PC-3 (cell line): ENCODE measurements around the gene NKD2. TPM values are rescaled to one million over a fixed set of nuclear protein-coding genes. Genes with fewer than 3 reads are reported as not detected.

Source experiments
- ATAC-seq: fragments of 200-7000 bp; cut with Tn5 transposase; 2 replicates; pipeline ENCODE4 v1.9.1; 2020; ENCODE audit warnings: mild to moderate bottlenecking, moderate library complexity
- BruUV-seq: library from RNA; stranded (reverse); fragments of 400-500 nt; replicated peaks from 2 replicates; lab custom pipeline; 2021; lab: Mats Ljungman, UMichigan
- CTCF ChIA-PET: fragments of 300-600 bp; sonication (Branson Sonifier 250); formaldehyde crosslinking; loops from one replicate; lab custom pipeline; 2022; ENCODE audit warnings: antibody characterized with exemption; lab: Charles Lee
- POLR2A ChIA-PET: fragments of 300-600 bp; sonication (Branson Sonifier 250); formaldehyde crosslinking; loops from one replicate; lab custom pipeline; 2022; ENCODE audit warnings: antibody characterized with exemption; ENCODE audit not compliant: unreplicated experiment; lab: Charles Lee
- DNase-seq: peaks from one replicate; pipeline ENCODE4 v3.0.0-alpha.2; 2015
- H2AFZ ChIP-seq: fragments of 300-600 bp; sonication (generic); 2 replicates; pipeline ENCODE4 v1.6.0; 2016; ENCODE audit warnings: antibody characterized with exemption, low read length
- H3F3A ChIP-seq: fragments of 300-600 bp; sonication (generic); one replicate; pipeline ENCODE4 v1.6.0; 2017; ENCODE audit warnings: antibody characterized with exemption, low read length, control low read depth, mild to moderate bottlenecking; ENCODE audit not compliant: unreplicated experiment
- H3K27ac ChIP-seq: fragments of 300-600 bp; sonication (generic); 2 replicates; pipeline ENCODE4 v1.5.1; 2016; ENCODE audit warnings: mild to moderate bottlenecking, low read length
- H3K27me3 ChIP-seq: fragments of 300-600 bp; sonication (generic); 2 replicates; pipeline ENCODE4 v1.6.1; 2016; ENCODE audit warnings: low read length, mixed read lengths
- H3K36me3 ChIP-seq: fragments of 300-600 bp; sonication (generic); 2 replicates; pipeline ENCODE4 v1.6.1; 2016; ENCODE audit warnings: low read depth, mixed run types, low read length, mixed read lengths
- H3K4me1 ChIP-seq: fragments of 300-600 bp; sonication (generic); 2 replicates; pipeline ENCODE4 v1.5.1; 2016; ENCODE audit warnings: low read length; ENCODE audit not compliant: insufficient read depth
- H3K4me2 ChIP-seq: fragments of 300-600 bp; sonication (generic); 2 replicates; pipeline ENCODE4 v1.6.0; 2016; ENCODE audit warnings: low read length
- H3K4me3 ChIP-seq: fragments of 300-600 bp; sonication (generic); 2 replicates; pipeline ENCODE4 v1.5.1; 2016; ENCODE audit warnings: mild to moderate bottlenecking, low read length, mixed read lengths
- H3K79me2 ChIP-seq: fragments of 300-600 bp; sonication (generic); 2 replicates; pipeline ENCODE4 v1.6.1; 2017; ENCODE audit warnings: low read length, mixed read lengths
- H3K9ac ChIP-seq: fragments of 300-600 bp; sonication (generic); 2 replicates; pipeline ENCODE4 v1.6.0; 2016; ENCODE audit warnings: mild to moderate bottlenecking, low read length
- H3K9me2 ChIP-seq: fragments of 300-600 bp; sonication (generic); replicated peaks from 2 replicates; pipeline ENCODE4 v1.6.1; 2016; ENCODE audit warnings: mixed run types, low read length, mixed read lengths
- H3K9me3 ChIP-seq: fragments of 300-600 bp; sonication (generic); 2 replicates; pipeline ENCODE4 v1.6.1; 2016; ENCODE audit warnings: low read length, mixed read lengths
- H4K20me1 ChIP-seq: fragments of 300-600 bp; sonication (generic); 2 replicates; pipeline ENCODE4 v1.6.1; 2016; ENCODE audit warnings: low read length, mixed read lengths
- CTCF ChIP-seq: fragments of 300-600 bp; sonication (generic); conservative IDR thresholded peaks from 2 replicates; pipeline ENCODE4 v1.5.1; 2017; ENCODE audit warnings: antibody characterized with exemption, low read depth, mild to moderate bottlenecking, low read length
- EZH2 ChIP-seq: fragments of 300-600 bp; sonication (generic); IDR thresholded peaks from one replicate; pipeline ENCODE4 v1.6.1; 2017; ENCODE audit warnings: antibody characterized with exemption, mild to moderate bottlenecking, low read length; ENCODE audit not compliant: unreplicated experiment
- EZH2phosphoT487 ChIP-seq: fragments of 300-600 bp; sonication (generic); IDR thresholded peaks from 2 replicates; pipeline ENCODE4 v1.6.1; 2018; ENCODE audit warnings: mild to moderate bottlenecking, antibody characterized with exemption, low read length, borderline replicate concordance
- intact Hi-C: fragments of 100-400 bp; cut with micrococcal nuclease; formaldehyde crosslinking; loops from 2 replicates; pipeline ENCODE4 v1.9.0; 2023
- total RNA-seq: library from RNA; depleted of rRNA; stranded (reverse); fragments of >200 nt; gene quantifications from 2 replicates; pipeline ENCODE4 v1.2.3, GENCODE V29; 2014

Gene NKD2
- total RNA-seq, 1 experiment from 2014 or later: 1.6 TPM

DNA sequence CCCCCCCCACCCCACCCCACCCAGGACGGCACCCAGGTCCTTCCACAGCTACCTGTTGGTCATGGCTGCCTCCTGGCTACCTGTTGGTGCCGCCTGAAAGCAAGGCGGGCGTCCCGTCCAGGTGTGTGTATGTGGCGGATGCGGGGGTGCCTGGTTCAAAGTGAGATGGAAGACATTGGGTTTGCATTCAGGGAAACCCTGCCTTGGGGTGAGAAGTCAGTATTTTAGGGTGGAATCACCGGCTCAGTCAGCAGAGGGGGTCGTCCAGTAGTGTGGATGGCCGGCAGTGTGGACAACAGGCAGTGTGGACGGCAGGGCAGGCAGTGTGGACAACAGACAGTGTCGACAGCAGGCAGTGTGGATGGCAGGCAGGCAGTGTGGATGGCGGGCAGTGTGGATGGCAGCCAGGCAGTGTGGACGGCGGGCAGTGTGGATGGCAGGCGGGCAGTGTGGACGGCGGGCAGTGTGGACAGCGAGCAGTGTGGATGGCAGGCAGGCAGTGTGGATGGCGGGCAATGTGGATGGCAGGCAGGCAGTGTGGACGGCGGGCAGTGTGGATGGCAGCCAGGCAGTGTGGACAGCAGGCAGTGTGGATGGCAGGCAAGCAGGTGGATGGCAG lies 28.0 kb downstream of the NKD2 start:
- no peak overlapping the region for H3K27ac ChIP-seq
- intact Hi-C loops: no loop called here
- H3K9me2 ChIP-seq: no peaks in the 10 kb centered on the region
- H3K9me3 ChIP-seq: no peaks in the 10 kb centered on the region
- POLR2A ChIA-PET: no interaction called here
- no peak overlapping the region for H3K9ac ChIP-seq
- no peak overlapping the region for H3K4me2 ChIP-seq
- H4K20me1 ChIP-seq: no peaks in the 10 kb centered on the region
- CTCF ChIA-PET: no interaction called here
- H3K79me2 ChIP-seq: no peaks in the 10 kb centered on the region
- no peaks in the 10 kb centered on the region for H3F3A ChIP-seq
- no peak for TF ChIP-seq EZH2
- TF ChIP-seq CTCF: no peak
- TF ChIP-seq EZH2phosphoT487: no peak
- H3K36me3 ChIP-seq: no peaks in the 10 kb centered on the region
- H3K4me1 ChIP-seq: no peaks in the 10 kb centered on the region
- H3K27me3 ChIP-seq: no peaks in the 10 kb centered on the region
- H2AFZ ChIP-seq: no peak overlapping the region
- DNase-seq (no peak), ATAC-seq (no peak)
- BruUV-seq: no TSS peak
- H3K4me3 ChIP-seq: no peak overlapping the region

DNA sequence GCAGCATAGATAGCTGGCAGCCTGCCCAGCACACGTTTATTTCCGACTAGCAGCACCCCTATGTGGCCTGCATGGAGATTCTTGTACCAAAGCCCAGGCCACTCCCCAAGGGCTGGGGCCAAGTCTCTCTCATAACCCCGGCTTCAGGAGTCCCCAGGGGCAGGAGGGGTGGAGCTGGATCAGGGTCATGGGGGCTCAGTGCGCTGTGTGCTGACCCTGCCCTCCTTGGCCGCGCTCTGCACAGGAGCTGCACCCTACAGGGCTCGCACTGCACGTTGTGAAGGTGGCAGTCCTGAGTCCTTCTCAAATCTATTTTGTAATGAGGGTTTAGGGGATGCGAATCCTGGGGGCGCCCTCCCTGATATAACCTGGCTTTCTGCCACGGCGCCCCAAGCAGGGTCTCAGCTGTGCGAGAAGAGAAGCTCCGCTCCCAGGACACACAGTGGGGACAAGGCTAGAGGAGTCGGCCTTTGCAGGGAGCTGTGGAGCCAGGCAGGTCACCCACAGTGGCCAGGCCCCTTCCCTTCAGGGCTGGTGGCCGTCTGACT lies 28.6 kb downstream of the NKD2 start:
- Histone ChIP-seq H3K9ac (no peak overlapping the region), H2AFZ (no peak overlapping the region), H3K27ac (no peak overlapping the region), H3K36me3 (no peaks in the 10 kb centered on the region), H3K4me3 (no peak overlapping the region), H3K9me2 (no peaks in the 10 kb centered on the region), H3K27me3 (no peaks in the 10 kb centered on the region), H3K79me2 (no peaks in the 10 kb centered on the region), H3K4me1 (no peaks in the 10 kb centered on the region), H3F3A (no peaks in the 10 kb centered on the region), H3K9me3 (no peaks in the 10 kb centered on the region), H3K4me2 (no peak overlapping the region), H4K20me1 (no peaks in the 10 kb centered on the region)
- ChIA-PET POLR2A (no interaction called here), CTCF (no interaction called here)
- intact Hi-C loops: no loop called here
- no peak for ATAC-seq
- DNase-seq: no peak
- no peak for TF ChIP-seq EZH2
- TF ChIP-seq CTCF: no peak
- TF ChIP-seq EZH2phosphoT487: no peak
- BruUV-seq: no TSS peak

- DNase-seq: no peak
- CTCF ChIA-PET: no interaction called here
- POLR2A ChIA-PET: no interaction called here
- Histone ChIP-seq H3K27ac (no peak overlapping the region), H2AFZ (no peak overlapping the region), H3F3A (no peaks in the 10 kb centered on the region), H4K20me1 (no peaks in the 10 kb centered on the region), H3K79me2 (no peaks in the 10 kb centered on the region), H3K4me2 (no peak overlapping the region), H3K27me3 (no peaks in the 10 kb centered on the region), H3K4me1 (no peaks in the 10 kb centered on the region), H3K9me2 (no peaks in the 10 kb centered on the region), H3K4me3 (no peak overlapping the region), H3K36me3 (no peaks in the 10 kb centered on the region), H3K9me3 (no peaks in the 10 kb centered on the region), H3K9ac (no peak overlapping the region)
- TF ChIP-seq CTCF (no peak), EZH2phosphoT487 (no peak), EZH2 (no peak)
- BruUV-seq: no TSS peak
- no peak for ATAC-seq
- intact Hi-C loops: no loop called here
Measured at GRCh38 chr5:1037671-1038416, 29.2 kb downstream of the NKD2 start.
